Lower leg skin (tissue), 3 donors: ENCODE data around the gene SP3.

Experiments
- POLR2A ChIP-seq, 2 donors: fragments of 450-650 bp; IDR thresholded peaks; one replicate each; pipeline ENCODE4 v1.6.1; 2016 to 2017; ENCODE audit warnings: antibody characterized with exemption in 2 of 2, mild to moderate bottlenecking in 1 of 2, moderate library complexity in 1 of 2
- TF ChIP-seq, protein P1 (sequence below), 3 donors: fragments of 450-650 bp; IDR thresholded peaks; one replicate each; pipeline ENCODE4 v1.5.1; 2016; ENCODE audit warnings: antibody characterized with exemption in 3 of 3, mild to moderate bottlenecking in 3 of 3, moderate library complexity in 2 of 3

- no peak for TF ChIP-seq POLR2A (IDR thresholded peaks at IDR 0.05)
- TF ChIP-seq, protein P1, sequence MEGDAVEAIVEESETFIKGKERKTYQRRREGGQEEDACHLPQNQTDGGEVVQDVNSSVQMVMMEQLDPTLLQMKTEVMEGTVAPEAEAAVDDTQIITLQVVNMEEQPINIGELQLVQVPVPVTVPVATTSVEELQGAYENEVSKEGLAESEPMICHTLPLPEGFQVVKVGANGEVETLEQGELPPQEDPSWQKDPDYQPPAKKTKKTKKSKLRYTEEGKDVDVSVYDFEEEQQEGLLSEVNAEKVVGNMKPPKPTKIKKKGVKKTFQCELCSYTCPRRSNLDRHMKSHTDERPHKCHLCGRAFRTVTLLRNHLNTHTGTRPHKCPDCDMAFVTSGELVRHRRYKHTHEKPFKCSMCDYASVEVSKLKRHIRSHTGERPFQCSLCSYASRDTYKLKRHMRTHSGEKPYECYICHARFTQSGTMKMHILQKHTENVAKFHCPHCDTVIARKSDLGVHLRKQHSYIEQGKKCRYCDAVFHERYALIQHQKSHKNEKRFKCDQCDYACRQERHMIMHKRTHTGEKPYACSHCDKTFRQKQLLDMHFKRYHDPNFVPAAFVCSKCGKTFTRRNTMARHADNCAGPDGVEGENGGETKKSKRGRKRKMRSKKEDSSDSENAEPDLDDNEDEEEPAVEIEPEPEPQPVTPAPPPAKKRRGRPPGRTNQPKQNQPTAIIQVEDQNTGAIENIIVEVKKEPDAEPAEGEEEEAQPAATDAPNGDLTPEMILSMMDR (IDR thresholded peaks at IDR 0.05), result no peak
Measured at GRCh38 chr2:173881461-173881860, 83.7 kb downstream of the SP3 start.
